RKO (cell line): ENCODE results near the gene CRK.
"Not testable (repeated sequence)": the region's sequence is repeated elsewhere in the genome, so short reads cannot be mapped to it uniquely, and the experiment has no call there.

ENCODE experiments used
- DNase-seq: peaks from one replicate; pipeline ENCODE4 v3.0.0-alpha.2; 2016; ENCODE audit warnings: low spot score

Gene CRK

GRCh38 chr17:1464186-1464585 is 8.2 kb upstream of the CRK start:
- no peak for DNase-seq

- no peak for DNase-seq
These were observed 6.4 kb upstream of the CRK start for GRCh38 chr17:1462164-1463112.

- no peak for DNase-seq
These were observed 5.3 kb upstream of the CRK start for GRCh38 chr17:1461198-1461944.

GRCh38 chr17:1460233-1460632 is 4.2 kb upstream of the CRK start:
- no peak for DNase-seq

- DNase-seq = peak; percentile 86
These were observed 688 bp downstream of the CRK start for GRCh38 chr17:1455291-1455796.

- DNase-seq = peak; percentile 32
These were observed 1.5 kb downstream of the CRK start for GRCh38 chr17:1454541-1454940.

- DNase-seq = not testable (repeated sequence)
These were observed 2.3 kb downstream of the CRK start for GRCh38 chr17:1453694-1454093.

GRCh38 chr17:1452836-1453235 is 3.2 kb downstream of the CRK start:
- DNase-seq = no peak

- not testable (repeated sequence) for DNase-seq
These were observed 5.8 kb downstream of the CRK start for GRCh38 chr17:1450261-1450660.

GRCh38 chr17:1449412-1449967 is 6.5 kb downstream of the CRK start:
- no peak for DNase-seq

- no peak for DNase-seq
These were observed 9.0 kb downstream of the CRK start for GRCh38 chr17:1447052-1447451.

GRCh38 chr17:1446201-1446600 is 9.8 kb downstream of the CRK start:
- DNase-seq = no peak

- not testable (repeated sequence) for DNase-seq
These were observed 10.3 kb downstream of the CRK start for GRCh38 chr17:1445695-1446094.

- not testable (repeated sequence) for DNase-seq
These were observed 13.3 kb downstream of the CRK start for GRCh38 chr17:1442721-1443120.

- no peak for DNase-seq
These were observed 13.8 kb downstream of the CRK start for GRCh38 chr17:1442187-1442586.

- DNase-seq = no peak
These were observed 15.1 kb downstream of the CRK start for GRCh38 chr17:1440921-1441320.

- DNase-seq = peak; percentile 33
These were observed 17.4 kb downstream of the CRK start for GRCh38 chr17:1438593-1439083.

- no peak for DNase-seq
These were observed 20.7 kb downstream of the CRK start for GRCh38 chr17:1435326-1435725.

GRCh38 chr17:1434150-1434549 is 21.9 kb downstream of the CRK start:
- no peak for DNase-seq

- no peak for DNase-seq
These were observed 24.4 kb downstream of the CRK start for GRCh38 chr17:1431631-1432104.

- DNase-seq = no peak
These were observed 32.4 kb downstream of the CRK start for GRCh38 chr17:1423456-1424135.

GRCh38 chr17:1422885-1423284 is 33.1 kb downstream of the CRK start:
- DNase-seq = peak; percentile 92
